Stimulated activated CD8-positive, alpha-beta memory T cell treated with anti-CD3 and anti-CD28 coated beads, Interleukin-7, amount 100 ng/mL, for 24 hours (primary cell): Measurements from ENCODE around the gene USP6NL.

ENCODE experiments used
- DNase-seq: peaks from one replicate; pipeline ENCODE4 v3.0.0-alpha.2; 2020; ENCODE audit warnings: low read depth

The USP6NL gene

GRCh38 chr10:11551104-11551503 lies 60.3 kb downstream of the USP6NL start:
- no peak for DNase-seq

- DNase-seq = no peak
Observed at GRCh38 chr10:11548768-11549099, 62.7 kb downstream of the USP6NL start.

- DNase-seq = no peak
Observed at GRCh38 chr10:11548065-11548767, 63.2 kb downstream of the USP6NL start.

- DNase-seq = no peak
Observed at GRCh38 chr10:11546581-11546980, 64.9 kb downstream of the USP6NL start.

GRCh38 chr10:11541296-11541695 lies 70.2 kb downstream of the USP6NL start:
- no peak for DNase-seq

- no peak for DNase-seq
Observed at GRCh38 chr10:11539191-11539868, 72.1 kb downstream of the USP6NL start.

- no peak for DNase-seq
Observed at GRCh38 chr10:11538834-11539190, 72.6 kb downstream of the USP6NL start.

- DNase-seq = no peak
Observed at GRCh38 chr10:11536228-11536627, 75.2 kb downstream of the USP6NL start.

GRCh38 chr10:11535346-11535959 lies 76.0 kb downstream of the USP6NL start:
- no peak for DNase-seq

- DNase-seq = no peak
Observed at GRCh38 chr10:11533328-11533781, 78.1 kb downstream of the USP6NL start.

GRCh38 chr10:11532306-11532705 lies 79.1 kb downstream of the USP6NL start:
- DNase-seq = no peak

- no peak for DNase-seq
Observed at GRCh38 chr10:11530806-11531205, 80.6 kb downstream of the USP6NL start.

GRCh38 chr10:11529276-11529903 lies 82.1 kb downstream of the USP6NL start:
- no peak for DNase-seq

GRCh38 chr10:11528286-11528685 lies 83.2 kb downstream of the USP6NL start:
- DNase-seq = no peak

GRCh38 chr10:11527691-11528255 lies 83.7 kb downstream of the USP6NL start:
- no peak for DNase-seq

- no peak for DNase-seq
Observed at GRCh38 chr10:11527068-11527467, 84.4 kb downstream of the USP6NL start.

GRCh38 chr10:11525503-11525902 lies 85.9 kb downstream of the USP6NL start:
- DNase-seq = no peak

GRCh38 chr10:11522821-11523245 lies 88.6 kb downstream of the USP6NL start:
- no peak for DNase-seq

GRCh38 chr10:11521860-11522259 lies 89.6 kb downstream of the USP6NL start:
- no peak for DNase-seq

GRCh38 chr10:11520892-11521291 lies 90.6 kb downstream of the USP6NL start:
- DNase-seq = no peak

- no peak for DNase-seq
Observed at GRCh38 chr10:11517150-11517549, 94.3 kb downstream of the USP6NL start.

- no peak for DNase-seq
Observed at GRCh38 chr10:11516431-11516746, 95.1 kb downstream of the USP6NL start.
